NCI-H128 (cell line): ENCODE data around the gene PACRG.

Experiments used
- DNase-seq: peaks from one replicate; lab custom pipeline; 2025; ENCODE audit not compliant: unreplicated experiment; lab: John Stamatoyannopoulos, UW

PACRG gene

DNA sequence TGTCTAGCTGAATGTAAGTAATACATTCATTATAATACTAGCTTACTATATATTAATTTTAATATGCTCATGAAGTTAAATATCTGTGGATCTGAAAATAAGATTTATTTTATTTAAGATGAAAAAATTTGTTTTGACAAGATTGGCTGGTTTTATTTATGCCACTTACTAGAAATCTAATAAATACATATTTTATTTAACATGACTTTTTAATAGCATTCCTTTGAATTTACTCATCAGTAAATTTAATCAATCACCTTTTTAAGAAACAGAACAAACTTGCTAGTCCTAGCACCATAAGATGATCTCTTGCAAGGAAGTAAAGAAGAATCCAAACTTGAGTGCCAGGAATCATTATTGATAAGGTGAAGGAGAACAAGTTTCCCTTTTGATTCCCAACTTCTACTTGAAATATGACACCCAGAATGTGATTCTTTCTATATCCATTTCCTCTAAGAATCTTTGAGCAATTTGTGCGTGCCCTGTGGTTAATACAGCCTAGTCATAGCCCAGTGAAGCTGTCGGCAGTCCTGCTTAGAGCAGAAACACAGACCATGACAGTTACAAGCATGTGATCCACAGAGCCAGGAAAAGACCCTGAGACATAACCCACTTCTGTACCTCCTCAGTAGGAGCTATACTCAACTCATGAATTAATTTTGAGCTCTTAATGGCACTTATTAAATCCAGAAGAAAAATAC, 404.4 kb downstream of the PACRG start:
- DNase-seq = no peak

- DNase-seq = no peak
Observed at GRCh38 chr6:163133017-163133416, 405.2 kb downstream of the PACRG start.

GRCh38 chr6:163133691-163134090, 405.9 kb downstream of the PACRG start:
- DNase-seq = no peak

GRCh38 chr6:163136681-163137397, 409.1 kb downstream of the PACRG start:
- no peak for DNase-seq

- DNase-seq = no peak
Observed at GRCh38 chr6:163137398-163137881, 409.7 kb downstream of the PACRG start.

DNA sequence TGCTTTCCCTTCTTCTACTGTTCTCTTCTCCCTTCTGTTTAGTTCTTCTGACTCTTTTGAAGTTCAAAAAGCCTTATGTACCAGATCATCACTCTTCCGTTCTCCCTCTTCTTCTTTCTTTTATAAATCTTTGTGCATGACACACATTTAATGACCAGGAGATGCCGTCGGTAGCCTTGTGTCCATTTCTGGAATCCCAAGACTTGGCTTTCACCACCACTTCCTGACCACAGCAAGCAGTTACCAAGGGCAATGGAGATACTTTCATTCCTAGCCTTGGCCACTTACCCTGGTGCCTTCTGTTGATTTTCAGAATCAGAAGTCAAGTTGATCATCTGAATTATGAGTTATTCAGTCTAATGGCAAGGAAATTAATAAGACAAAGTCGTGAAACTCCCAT, 418.3 kb downstream of the PACRG start:
- DNase-seq = no peak

GRCh38 chr6:163147994-163148393, 420.2 kb downstream of the PACRG start:
- no peak for DNase-seq

- DNase-seq = no peak
Observed at GRCh38 chr6:163148451-163149278, 420.9 kb downstream of the PACRG start.

GRCh38 chr6:163149279-163149848, 421.6 kb downstream of the PACRG start:
- no peak for DNase-seq

- DNase-seq = no peak
Observed at GRCh38 chr6:163151212-163151611, 423.4 kb downstream of the PACRG start.

DNA sequence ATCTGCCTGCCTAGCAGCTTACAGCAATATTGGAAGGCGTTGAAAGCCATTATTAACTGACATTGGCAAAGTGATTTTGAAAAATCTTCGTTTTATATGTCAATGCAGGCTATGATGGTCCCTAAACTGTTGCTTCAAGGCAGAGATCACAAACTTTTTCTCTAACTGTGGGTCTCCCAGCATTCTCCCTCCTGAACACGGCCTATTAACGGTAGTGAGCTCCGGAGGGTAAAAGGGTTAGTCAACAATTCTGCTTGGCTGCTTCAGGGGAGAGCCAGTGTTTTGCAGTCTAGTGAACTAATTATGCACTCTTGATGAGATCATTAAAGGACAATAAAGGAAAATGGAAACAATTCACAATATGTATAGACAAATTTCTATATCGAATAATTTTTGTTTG, 424.9 kb downstream of the PACRG start:
- no peak for DNase-seq

DNA sequence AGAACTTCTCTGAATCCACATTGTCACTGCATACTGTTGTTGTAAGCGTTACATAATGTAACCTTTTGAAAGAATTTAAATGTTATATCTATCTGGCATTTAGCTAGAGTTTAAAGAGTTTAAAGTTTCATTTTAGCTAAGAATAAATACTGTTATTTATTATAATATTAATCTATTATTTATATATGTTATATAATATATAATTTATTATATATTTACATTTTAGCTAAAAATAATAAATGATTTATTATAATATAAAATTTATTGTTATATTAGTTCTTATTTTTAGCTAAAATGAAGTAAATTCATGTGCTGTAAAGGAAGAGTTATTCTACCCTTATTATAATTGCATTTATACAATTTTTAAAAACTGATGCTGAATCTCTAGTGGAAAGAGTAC, 431.3 kb downstream of the PACRG start:
- no peak for DNase-seq

GRCh38 chr6:163159689-163160088, 431.9 kb downstream of the PACRG start:
- DNase-seq = no peak

GRCh38 chr6:163162007-163162873, 434.5 kb downstream of the PACRG start:
- no peak for DNase-seq

GRCh38 chr6:163162874-163163213, 435.1 kb downstream of the PACRG start:
- DNase-seq = no peak

GRCh38 chr6:163164175-163164900, 436.6 kb downstream of the PACRG start:
- no peak for DNase-seq

GRCh38 chr6:163165155-163165910, 437.6 kb downstream of the PACRG start:
- DNase-seq = no peak

GRCh38 chr6:163165922-163166321, 438.1 kb downstream of the PACRG start:
- DNase-seq = no peak

- DNase-seq = no peak
Observed at GRCh38 chr6:163166507-163166906, 438.7 kb downstream of the PACRG start.
